Uterus (tissue), 2 donors: Measurements from ENCODE around the gene DUOX1.

Experiments
- POLR2A ChIP-seq, 2 donors: fragments of 450-650 bp; IDR thresholded peaks; one replicate each; pipeline ENCODE4 v1.6.1; 2016; ENCODE audit warnings: antibody characterized with exemption in 2 of 2, mild to moderate bottlenecking in 1 of 2, moderate library complexity in 1 of 2
- TF ChIP-seq, protein P1 (sequence below), 4 experiments: fragments of 200-600 bp in 2 of 4; fragments of 450-650 bp in 2 of 4; sonication (generic) in 2 of 4; IDR thresholded peaks; one replicate each; pipeline ENCODE4 v1.5.1; 2016 to 2019; ENCODE audit warnings: antibody characterized with exemption in 4 of 4, mild to moderate bottlenecking in 2 of 4, moderate library complexity in 1 of 4

DNA sequence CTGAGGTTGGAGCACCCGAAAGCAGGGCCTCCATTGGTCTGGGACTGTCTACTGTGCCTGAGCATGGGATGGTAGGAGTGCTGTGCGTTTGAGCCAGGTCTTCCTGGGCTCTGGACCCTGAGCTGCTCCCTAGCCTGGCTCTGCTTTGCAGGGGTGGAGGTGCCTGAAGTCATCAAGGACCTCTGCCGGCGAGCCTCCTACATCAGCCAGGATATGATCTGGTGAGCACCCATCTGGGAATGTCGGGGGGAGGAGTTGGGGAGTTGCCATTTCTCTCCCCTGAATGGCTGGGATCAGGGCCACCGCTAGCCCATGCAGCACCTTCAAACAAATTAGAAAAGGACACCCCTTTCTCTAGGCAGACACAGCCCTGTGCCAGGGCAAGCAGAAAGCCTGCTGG is 20.7 kb downstream of the DUOX1 start:
- TF ChIP-seq, protein P1, sequence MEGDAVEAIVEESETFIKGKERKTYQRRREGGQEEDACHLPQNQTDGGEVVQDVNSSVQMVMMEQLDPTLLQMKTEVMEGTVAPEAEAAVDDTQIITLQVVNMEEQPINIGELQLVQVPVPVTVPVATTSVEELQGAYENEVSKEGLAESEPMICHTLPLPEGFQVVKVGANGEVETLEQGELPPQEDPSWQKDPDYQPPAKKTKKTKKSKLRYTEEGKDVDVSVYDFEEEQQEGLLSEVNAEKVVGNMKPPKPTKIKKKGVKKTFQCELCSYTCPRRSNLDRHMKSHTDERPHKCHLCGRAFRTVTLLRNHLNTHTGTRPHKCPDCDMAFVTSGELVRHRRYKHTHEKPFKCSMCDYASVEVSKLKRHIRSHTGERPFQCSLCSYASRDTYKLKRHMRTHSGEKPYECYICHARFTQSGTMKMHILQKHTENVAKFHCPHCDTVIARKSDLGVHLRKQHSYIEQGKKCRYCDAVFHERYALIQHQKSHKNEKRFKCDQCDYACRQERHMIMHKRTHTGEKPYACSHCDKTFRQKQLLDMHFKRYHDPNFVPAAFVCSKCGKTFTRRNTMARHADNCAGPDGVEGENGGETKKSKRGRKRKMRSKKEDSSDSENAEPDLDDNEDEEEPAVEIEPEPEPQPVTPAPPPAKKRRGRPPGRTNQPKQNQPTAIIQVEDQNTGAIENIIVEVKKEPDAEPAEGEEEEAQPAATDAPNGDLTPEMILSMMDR (IDR thresholded peaks at IDR 0.05), result no peak
- no peak for TF ChIP-seq POLR2A (IDR thresholded peaks at IDR 0.05)
